GM21786 (cell line): ENCODE results near the gene SLC5A3.

ENCODE experiments used
- ATAC-seq: cut with Tn5 transposase; IDR thresholded peaks from one replicate; pipeline ENCODE4 v1.9.1; 2021; ENCODE audit not compliant: unreplicated experiment

The SLC5A3 gene

GRCh38 chr21:34065027-34065426, 8.4 kb upstream of the SLC5A3 start:
- ATAC-seq: no peak

GRCh38 chr21:34071683-34072082, 1.7 kb upstream of the SLC5A3 start:
- no peak for ATAC-seq

GRCh38 chr21:34072145-34073031, 990 bp upstream of the SLC5A3 start:
- ATAC-seq: no peak

GRCh38 chr21:34073749-34074282, 438 bp downstream of the SLC5A3 start:
- peak; percentile 40 for ATAC-seq

- ATAC-seq: no peak
Measured at GRCh38 chr21:34074283-34075090, 1.1 kb downstream of the SLC5A3 start.

GRCh38 chr21:34075091-34075425, 1.7 kb downstream of the SLC5A3 start:
- no peak for ATAC-seq

- no peak for ATAC-seq
Measured at GRCh38 chr21:34075760-34076660, 2.6 kb downstream of the SLC5A3 start.

- ATAC-seq: no peak
Measured at GRCh38 chr21:34076835-34077234, 3.5 kb downstream of the SLC5A3 start.

GRCh38 chr21:34077888-34078287, 4.5 kb downstream of the SLC5A3 start:
- ATAC-seq: no peak

- no peak for ATAC-seq
Measured at GRCh38 chr21:34078915-34079314, 5.5 kb downstream of the SLC5A3 start.

GRCh38 chr21:34080710-34081109, 7.3 kb downstream of the SLC5A3 start:
- no peak for ATAC-seq

GRCh38 chr21:34082769-34083168, 9.4 kb downstream of the SLC5A3 start:
- no peak for ATAC-seq

GRCh38 chr21:34083357-34083756, 10.0 kb downstream of the SLC5A3 start:
- ATAC-seq: no peak

- ATAC-seq: no peak
Measured at GRCh38 chr21:34085129-34085528, 11.8 kb downstream of the SLC5A3 start.

GRCh38 chr21:34086887-34087306, 13.5 kb downstream of the SLC5A3 start:
- ATAC-seq: no peak

GRCh38 chr21:34088752-34089151, 15.4 kb downstream of the SLC5A3 start:
- no peak for ATAC-seq

GRCh38 chr21:34091032-34091431, 17.7 kb downstream of the SLC5A3 start:
- ATAC-seq: no peak

- no peak for ATAC-seq
Measured at GRCh38 chr21:34091607-34092006, 18.2 kb downstream of the SLC5A3 start.

- no peak for ATAC-seq
Measured at GRCh38 chr21:34092262-34092921, 19.0 kb downstream of the SLC5A3 start.

GRCh38 chr21:34093083-34093482, 19.7 kb downstream of the SLC5A3 start:
- no peak for ATAC-seq
